ENCODE measurements around the gene CTDSP1.

DNA sequence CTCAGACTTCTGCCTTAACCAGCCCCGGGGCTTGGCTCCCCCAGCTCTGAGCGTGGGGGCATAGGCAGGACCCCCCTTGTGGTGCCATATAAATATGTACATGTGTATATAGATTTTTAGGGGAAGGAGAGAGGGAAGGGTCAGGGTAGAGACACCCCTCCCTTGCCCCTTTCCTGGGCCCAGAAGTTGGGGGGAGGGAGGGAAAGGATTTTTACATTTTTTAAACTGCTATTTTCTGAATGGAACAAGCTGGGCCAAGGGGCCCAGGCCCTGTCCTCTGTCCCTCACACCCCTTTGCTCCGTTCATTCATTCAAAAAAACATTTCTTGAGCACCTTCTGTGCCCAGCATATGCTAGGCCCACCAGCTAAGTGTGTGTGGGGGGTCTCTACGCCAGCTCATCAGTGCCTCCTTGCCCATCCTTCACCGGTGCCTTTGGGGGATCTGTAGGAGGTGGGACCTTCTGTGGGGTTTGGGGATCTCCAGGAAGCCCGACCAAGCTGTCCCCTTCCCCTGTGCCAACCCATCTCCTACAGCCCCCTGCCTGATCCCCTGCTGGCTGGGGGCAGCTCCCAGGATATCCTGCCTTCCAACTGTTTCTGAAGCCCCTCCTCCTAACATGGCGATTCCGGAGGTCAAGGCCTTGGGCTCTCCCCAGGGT, 5.5 kb downstream of the CTDSP1 start:
- TF ChIP-seq, protein P1, sequence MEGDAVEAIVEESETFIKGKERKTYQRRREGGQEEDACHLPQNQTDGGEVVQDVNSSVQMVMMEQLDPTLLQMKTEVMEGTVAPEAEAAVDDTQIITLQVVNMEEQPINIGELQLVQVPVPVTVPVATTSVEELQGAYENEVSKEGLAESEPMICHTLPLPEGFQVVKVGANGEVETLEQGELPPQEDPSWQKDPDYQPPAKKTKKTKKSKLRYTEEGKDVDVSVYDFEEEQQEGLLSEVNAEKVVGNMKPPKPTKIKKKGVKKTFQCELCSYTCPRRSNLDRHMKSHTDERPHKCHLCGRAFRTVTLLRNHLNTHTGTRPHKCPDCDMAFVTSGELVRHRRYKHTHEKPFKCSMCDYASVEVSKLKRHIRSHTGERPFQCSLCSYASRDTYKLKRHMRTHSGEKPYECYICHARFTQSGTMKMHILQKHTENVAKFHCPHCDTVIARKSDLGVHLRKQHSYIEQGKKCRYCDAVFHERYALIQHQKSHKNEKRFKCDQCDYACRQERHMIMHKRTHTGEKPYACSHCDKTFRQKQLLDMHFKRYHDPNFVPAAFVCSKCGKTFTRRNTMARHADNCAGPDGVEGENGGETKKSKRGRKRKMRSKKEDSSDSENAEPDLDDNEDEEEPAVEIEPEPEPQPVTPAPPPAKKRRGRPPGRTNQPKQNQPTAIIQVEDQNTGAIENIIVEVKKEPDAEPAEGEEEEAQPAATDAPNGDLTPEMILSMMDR (IDR thresholded peaks at IDR 0.05) = no peak
- TF ChIP-seq POLR2A (IDR thresholded peaks at IDR 0.05) = no peak

Measured in body of pancreas (tissue), 4 donors.